GM18867 (cell line): Measurements from ENCODE around the gene DYNLL2.
A peak's percentile ranks its signal among the peaks of the same experiment; 100 is the strongest.
"Not testable (repeated sequence)": the region's sequence is repeated elsewhere in the genome, so short reads cannot be mapped to it uniquely, and the experiment has no call there.

Experiments used
- ATAC-seq: cut with Tn5 transposase; IDR thresholded peaks from one replicate; pipeline ENCODE4 v1.9.1; 2021; ENCODE audit warnings: mild to moderate bottlenecking, moderate library complexity; ENCODE audit not compliant: unreplicated experiment

The DYNLL2 gene

DNA sequence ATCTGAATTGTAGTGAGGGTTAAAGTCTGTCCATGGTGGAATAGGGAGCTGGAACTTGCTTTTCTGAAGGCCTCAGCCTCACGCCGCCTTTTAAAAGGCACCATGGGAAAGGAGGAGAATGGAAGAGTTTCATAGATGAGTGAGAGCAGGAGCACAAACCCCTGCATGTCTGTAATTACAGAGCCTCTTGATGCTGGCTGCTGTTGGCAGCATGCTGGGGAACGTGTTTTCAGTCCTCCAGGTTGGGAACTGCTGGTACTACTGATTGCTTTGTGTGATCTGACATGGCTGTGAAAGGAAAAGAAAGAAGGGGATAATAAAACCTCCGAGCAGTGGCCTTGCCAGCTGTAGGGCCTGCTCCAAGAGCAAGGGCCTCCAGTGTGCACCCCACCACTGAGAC, 16.8 kb upstream of the DYNLL2 start:
- no peak for ATAC-seq

DNA sequence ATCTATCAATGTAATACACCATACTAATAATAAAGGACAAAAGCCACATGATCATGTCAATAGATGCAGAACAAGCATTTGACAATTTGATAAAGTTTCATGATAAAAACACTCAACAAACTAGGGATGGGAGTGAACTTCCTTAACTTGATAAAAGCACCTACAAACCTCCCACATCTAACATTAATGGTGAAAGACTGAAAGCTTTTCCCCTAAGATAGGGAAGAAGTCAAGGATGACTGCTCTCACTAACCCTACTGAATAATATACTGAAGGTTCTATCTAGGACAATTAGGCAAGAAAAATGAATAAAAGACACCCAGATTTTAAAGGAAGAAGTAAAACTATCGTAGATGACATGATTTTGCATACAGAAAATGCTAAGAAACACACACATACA, 10.4 kb upstream of the DYNLL2 start:
- no peak for ATAC-seq

DNA sequence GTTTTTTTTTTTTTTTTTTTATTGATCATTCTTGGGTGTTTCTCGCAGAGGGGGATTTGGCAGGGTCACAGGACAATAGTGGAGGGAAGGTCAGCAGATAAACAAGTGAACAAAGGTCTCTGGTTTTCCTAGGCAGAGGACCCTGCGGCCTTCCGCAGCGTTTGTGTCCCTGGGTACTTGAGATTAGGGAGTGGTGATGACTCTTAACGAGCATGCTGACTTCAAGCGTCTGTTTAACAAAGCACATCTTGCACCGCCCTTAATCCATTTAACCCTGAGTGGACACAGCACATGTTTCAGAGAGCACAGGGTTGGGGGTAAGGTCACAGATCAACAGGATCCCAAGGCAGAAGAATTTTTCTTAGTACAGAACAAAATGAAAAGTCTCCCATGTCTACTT, 10.0 kb upstream of the DYNLL2 start:
- not testable (repeated sequence) for ATAC-seq

DNA sequence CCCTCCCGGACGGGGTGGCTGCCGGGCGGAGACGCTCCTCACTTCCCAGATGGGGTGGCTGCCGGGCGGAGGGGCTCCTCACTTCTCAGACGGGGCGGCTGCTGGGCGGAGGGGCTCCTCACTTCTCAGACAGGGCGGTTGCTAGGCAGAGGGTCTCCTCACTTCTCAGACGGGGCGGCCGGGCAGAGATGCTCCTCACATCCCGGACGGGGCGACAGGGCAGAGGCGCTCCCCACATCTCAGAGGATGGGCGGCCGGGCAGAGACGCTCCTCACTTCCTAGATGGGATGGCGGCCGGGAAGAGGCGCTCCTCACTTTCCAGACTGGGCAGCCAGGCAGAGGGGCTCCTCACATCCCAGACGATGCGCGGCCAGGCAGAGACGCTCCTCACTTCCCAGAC, 8.8 kb upstream of the DYNLL2 start:
- ATAC-seq: not testable (repeated sequence)

DNA sequence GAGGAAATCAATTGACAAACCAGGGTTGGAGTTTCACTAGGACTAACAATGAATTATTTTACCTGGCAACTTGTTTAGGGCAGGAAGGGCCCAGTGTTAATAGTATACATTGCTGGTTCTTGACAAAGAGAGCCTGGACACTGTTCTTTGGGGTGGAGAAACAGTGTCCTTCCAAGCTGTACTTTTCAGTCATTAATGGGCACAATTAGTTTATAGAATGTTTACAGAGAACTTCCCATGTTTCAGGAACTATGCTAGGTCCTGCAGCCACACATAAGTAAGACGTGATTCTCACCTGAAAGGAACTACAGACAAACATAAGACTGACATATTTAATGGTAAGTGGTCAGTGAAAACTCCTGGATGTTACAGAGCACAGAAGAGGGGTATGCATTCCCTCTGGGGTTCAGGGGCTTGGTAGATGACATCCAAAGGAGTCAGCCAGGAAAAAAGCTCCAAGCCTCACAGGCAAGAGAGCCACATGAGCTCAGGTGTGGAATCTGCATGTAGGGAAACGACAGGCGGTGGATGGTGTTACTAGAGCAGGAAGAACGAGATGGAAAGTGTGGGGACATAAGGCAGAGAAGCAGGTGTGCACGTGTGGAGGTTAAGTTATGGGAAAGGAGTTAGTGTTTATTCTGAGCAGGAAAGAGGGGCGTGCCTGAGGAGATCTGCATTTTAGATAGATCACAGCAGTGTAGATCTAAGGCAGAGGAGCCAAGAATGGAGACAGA, 3.8 kb upstream of the DYNLL2 start:
- no peak for ATAC-seq

DNA sequence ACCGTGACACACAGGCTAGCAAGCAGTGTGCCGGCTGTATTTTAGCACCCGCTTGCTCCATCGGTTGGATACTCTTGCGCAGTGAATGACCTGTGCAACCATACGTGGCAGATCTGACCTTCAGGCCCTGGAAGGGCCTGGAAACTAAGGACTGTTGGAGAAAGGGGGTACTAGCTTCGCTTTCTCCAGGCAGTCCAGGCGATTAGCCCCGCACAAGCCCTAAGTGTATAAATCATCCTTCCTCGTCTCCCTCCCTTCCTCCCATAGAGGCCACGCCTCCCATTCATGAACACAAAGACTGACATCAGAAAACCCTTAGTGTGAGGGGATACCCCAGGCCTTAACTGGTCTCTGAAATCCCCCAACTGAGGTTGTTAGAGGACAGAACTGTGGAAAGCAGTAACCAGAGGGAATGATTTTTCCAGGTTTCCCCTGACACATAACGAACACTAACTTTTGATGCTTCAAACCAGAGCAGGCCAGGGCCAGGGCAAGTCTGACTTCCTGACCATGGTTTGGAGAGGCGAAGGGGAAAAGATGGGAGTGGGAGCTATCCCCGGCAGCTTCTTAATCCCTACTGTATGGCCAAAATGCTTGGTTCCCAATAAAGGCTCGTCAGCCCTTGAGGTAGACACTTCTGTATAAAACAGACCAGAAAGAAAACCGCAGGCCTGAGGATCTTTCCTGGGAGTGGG, 1.4 kb upstream of the DYNLL2 start:
- no peak for ATAC-seq

DNA sequence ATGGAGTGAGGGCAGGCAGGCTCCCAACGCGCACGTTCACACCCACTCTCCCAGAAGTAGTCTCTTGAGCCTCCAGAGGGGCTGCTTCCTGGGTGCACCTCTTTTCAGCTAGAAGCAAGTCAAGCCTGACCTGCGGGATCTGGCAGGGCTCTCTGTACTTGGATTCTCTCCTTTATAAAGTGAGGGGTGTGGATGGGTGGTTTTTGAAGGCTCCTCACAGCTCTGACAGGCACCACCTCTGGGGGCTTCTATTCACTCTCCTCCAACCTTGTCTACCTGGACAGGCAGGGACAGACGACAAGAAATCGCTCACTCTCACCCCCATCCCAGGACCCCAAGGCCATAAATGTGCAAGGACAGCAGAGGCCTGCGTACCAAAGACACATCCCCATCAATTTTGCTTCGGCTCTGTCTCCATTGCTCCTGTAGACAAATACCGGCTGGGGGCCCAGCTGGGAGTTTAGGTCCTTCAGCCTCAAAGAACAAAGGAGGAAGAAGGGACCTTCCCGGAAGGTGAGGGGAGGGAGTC, 814 bp upstream of the DYNLL2 start:
- ATAC-seq: no peak

DNA sequence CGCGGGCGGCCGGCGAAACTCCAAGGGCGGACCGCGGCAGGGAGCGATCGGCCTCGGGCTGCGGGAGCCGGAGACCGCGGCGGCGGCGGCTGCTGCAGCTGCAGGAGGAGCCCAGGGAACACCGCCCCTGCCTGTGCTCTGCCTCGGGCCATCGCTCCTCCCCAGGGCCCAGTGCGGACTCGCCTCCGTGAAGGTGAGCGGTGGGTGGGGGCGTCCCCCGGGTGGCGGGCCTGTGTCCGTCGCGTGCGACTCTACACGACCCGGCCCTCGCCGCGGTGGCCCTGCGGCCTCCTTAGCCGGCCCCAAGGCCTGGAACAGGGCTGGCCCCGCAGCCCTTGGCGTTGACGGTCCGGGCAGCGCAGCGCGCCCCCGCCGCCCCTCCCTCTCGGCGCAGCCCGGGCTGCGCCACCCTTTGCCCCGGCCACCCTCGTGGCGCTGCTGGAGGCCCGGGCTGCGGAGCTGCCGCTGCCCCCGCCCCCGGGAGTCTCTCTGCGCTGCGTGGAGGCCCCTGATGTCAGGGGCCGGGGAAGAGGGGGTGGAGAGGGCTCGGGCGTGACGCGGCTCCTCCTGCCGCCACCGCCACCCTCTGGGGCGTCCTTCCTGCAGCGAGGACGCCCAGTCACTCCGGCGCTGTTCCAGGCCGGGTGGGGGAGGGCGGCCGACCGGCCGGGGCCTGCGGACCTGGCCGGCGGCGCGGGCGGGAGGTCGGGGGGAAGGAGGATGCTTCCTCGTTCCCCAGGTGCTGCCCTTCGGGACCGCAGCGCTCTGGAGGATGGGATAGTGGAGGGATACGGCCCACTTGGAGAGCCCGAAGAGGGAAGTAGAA, 485 bp downstream of the DYNLL2 start:
- peak; percentile 58 for ATAC-seq

DNA sequence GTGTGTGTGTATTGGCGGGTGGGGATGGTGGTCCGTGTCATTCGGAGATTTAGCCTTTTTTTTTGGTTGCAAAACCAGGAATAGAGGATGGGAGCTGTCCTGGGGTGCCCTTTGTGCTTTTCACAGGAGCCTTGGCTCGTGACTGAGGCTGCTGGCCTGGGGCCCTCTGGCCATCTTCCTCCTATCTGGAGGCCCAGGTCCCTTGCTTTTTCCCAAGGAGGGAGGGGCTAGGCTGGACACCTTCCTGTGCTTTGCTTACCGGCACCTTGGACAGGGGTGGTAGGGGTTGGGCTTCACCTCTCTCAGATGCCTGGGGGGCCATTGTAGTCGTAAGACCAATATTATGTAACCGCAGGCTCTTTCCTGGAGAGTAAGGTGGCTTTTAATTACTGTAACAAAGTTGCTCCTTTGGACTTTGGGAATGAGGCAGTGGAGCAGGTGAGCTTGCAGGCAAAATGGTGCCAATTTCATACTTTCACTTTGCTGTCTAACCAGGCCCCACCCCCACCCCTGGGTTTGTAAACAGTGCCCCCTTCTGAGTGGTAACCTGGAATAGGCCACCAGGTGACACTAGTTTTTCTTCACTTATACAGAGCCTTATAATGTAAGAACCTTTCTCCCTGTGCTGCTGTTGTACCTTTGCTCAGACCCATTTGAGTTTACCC, 1.2 kb downstream of the DYNLL2 start:
- ATAC-seq: no peak

DNA sequence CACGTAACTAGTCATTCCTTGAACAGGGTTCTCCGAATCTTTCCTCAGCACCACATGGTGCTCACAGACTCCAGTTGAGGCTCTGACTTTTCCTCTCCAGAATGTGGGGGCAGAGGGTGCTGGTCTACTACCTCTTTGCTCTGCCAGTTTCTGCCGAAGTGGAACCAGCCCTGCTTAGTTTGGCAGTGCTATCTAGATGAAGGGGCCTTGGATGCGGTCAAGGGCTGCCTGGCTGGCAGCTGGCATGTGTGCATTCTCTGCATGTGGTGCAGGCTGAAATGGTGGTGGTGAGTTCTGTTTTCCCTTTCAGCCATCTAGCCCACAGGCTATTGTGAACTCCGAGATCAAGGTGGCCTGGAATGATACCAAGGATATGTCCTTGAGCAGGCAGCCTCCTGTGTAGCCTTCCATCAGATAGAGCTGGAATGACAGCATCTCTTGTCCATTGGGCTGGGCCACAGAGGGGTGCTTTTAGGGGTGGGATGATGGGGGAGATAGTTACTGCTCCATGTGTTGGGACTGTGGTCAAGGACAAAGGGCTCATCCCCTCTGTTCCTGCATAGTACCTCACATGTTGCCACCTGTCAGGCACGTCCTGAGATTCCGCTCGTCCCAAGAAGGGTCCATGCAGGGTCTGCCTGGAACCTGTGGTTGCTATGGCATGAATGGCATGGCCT, 2.0 kb downstream of the DYNLL2 start:
- no peak for ATAC-seq

DNA sequence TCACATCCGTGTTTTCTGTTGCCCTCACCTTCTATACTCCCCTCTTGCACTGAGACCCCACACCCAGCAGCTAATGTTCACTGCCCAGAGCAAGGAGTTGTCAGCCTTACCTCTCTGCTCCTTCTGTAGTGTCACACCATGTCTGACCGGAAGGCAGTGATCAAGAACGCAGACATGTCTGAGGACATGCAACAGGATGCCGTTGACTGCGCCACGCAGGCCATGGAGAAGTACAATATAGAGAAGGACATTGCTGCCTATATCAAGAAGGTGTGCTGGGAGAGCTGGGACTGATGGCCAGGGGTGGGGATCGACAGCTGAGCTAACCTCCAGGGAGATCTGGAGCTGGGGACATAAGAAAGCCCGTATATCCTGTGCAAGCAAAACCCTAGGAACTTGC, 3.7 kb downstream of the DYNLL2 start:
- no peak for ATAC-seq

DNA sequence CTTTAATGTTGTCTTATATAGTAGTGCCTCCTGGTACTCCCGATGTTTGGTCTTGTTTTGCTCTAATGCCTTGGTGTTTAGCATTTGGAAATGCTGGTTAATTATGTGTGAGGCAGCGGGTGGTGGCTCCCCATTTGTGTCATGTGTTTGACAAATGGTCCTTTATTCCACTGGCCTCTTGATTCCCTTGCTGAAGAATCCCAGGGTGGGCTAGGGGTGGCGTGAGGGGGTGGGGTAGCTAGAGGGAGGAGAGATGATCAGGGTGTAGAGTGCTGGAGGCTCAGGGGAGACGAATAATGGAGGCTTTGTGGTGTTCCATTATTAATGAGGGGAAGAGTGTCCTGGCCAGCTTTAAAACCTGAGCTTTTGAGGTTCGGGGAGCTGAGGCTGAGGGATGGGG, 5.4 kb downstream of the DYNLL2 start:
- ATAC-seq: no peak

DNA sequence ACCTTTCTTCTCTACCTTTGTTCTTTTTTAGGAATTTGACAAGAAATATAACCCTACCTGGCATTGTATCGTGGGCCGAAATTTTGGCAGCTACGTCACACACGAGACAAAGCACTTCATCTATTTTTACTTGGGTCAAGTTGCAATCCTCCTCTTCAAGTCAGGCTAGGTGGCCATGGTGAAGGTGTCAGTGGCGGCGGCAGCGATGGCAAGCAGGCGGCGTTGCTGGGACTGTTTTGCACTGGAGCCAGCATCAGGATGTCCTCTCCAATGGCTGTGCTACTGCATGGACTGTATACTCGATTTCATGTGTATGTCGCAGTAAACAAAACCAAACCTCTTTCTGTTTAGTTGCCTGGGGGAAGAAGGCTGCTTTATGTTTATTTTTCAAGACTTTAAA, 5.9 kb downstream of the DYNLL2 start:
- no peak for ATAC-seq

DNA sequence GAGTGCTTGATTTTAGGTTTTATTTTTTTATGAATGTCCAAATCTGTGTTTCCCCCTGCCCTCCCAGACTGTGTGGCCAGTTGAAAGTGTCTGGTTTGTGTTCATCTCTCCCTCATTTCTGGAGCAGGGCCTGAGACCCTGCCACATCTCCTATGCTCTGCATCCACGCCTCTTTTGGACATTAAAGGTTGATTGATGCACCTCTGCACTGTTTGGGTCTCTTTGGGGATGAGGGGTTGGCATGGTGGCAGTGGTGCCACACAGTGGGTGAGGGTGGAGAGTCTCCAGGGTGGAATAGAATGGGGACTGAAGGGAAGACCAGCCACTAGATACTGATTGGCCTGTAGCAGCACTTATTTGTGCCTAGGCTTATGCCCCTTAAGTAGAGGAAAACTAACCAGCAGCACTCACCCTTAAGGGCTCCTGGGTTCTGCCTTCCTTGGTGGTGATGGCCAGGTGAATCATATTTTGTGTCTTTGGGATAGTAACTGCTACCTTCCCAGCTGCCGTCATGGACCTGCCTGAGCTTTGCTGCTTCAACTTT, 7.9 kb downstream of the DYNLL2 start:
- no peak for ATAC-seq

DNA sequence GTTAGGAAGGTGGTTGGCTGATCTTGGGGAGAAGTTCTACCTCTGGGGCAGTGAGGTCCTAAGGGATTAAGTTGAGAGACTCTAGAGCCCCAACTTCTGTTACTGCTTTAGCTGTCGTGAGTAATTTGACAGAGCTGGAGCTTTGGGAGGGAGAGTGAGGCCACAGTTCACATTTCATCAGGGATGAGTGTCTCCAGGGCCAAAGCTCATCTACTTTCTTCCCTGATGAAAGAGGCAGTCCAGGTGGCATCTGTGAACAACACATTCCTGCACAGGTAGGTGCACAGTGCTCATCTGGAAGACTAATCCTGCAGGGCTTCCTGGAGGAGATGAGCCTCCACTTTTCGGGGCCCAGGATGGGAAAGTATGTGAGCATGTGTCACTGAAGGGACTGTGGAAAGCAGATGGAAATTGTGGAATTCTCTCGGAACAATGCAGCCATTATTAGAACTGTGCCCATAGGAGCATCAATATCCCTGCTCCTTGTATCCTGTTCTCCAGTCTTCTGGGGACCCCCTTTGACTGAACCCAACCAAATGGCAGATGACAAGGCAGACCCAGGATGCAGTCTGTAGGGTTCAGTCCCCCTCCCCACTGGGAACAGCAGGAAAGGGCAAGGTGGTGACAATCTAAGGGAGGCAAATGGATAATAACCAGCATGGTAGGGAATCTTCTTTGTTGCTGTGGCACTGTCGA, 9.0 kb downstream of the DYNLL2 start:
- ATAC-seq: no peak

DNA sequence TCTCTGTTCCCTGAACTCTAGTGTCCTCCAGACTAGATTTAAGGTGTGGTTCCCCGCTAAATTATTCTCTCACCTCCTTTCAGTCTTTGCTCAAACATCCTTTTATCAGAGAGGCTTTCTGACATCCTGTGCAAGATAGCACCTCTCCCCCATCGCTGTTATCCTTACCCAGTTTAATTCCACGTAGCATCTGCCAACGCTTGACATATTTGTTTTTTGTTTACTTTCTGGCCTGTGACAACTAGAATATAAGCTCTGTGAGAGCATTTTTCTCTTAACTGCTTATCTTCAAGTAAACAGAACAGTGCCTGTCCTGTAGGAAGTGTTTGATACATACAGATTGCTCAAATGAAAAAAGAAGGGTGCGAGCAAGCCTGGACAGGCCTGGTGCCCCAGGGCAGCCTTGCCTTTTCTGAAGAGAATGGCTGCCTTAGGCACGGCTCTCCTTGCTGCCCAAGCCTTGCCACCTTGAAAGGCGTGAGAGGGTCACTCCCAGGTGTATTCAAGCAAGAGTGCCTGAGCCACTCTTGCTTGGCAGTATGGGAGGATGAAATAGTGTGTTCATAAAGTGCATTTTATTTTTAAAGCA, 9.7 kb downstream of the DYNLL2 start:
- ATAC-seq: no peak

DNA sequence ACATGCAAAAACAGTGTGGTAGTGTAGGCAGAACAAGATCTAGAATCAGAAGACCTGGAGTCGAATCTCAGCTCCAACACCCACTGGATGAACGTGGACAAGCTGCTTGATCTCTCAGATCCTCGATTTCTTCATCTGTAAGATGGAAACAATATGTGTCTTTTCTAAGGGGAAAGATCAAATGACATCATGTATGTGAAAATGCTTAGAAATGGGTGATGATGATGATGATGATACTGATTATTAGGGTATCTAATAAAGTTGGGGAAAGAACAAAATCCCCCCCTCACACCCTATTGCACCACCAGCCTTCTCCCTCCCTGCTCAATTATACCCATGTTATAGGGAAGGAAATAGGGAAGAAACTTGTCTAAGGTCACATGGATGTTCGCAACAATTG, 10.9 kb downstream of the DYNLL2 start:
- no peak for ATAC-seq

DNA sequence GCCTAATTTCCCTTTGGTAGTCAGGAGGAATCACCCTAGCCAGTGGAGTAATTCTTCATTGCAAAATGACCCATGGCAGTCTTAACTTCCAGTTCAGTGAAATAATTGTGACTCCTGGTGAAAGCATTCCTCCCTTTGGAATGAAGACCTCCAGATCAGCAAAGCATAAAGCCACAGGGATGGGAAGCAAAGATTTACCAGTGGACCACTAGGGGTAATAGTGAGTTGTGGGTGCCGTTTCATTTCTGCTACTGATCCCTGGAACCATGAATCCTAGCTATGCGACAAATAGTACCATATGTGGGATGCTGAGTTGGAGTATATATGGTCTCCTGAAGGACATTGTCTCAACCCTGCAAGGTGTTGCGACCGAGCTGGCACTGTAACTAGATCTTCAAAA, 13.7 kb downstream of the DYNLL2 start:
- ATAC-seq: no peak

DNA sequence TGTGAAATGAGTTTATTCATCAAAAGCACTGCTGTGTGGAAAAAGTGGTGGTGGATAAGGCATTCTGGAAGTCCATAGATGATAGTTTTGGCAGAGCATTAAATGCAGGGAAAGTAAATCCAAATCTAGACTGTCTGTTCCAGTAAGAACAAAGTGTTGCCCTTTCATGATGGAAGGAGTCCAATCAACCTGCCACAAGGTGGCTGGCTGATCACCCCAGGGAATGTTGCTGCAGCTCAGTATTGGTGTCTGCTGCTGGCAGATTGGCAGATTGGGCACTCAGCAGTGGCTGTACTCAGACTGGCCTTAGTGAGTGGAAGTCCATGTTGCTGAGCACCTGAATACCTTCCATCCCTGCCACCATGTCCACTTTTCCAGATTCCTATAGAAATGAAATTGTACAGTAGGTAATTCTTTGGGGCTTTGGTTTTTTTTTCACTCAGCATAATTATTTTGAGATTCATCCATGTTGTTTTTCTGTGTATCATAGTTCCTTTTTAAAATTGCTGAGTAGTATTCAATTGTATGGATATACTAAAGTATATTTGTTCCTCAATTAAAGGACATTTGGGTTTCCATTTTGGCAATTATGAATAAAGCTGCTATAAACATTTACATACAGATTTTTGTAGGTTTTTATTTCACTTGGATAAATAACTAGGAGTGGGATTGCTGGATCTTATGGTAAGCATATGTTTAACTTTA, 14.3 kb downstream of the DYNLL2 start:
- no peak for ATAC-seq
